ENCODE measurements around the gene RPL22.

The RPL22 gene

DNA sequence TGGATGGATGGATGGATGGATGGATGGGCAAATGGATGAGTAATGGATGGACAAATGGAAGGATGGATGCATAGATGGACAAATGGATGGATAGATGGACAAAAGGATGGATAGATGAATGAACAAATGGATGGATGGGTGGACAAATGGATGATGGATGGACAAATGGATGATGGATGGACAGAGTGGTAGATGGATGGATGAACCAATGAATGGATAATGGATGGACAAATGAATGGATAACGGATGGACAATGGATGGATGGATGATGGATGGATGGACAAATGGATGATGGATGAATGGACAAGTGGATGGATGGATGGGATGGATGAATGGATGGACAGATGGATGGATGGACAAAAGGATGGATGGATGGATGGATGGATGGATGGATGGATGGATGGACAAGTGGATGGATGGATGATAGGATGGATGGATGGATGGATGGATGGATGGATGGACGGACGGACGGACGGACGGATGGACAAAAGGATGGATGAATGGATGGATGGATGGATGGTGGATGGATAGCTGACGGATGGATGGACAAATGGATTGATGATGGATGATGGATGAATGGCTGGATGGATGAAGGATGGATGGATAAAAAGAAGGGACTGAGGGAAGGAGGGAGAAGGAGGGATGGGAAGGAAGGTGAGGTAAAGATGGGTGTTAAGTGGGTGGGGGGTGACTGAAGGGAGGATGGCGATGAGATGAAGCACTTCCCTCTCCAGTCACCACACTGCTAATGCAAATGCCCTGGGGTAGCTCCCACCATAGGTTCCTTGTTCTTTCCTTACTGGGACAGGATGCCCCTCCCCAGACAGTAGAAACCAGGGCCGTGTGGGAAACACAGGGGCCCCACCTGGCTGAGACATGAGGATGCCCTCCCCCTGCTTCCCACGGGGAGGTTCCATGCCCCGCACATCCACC is 49.1 kb downstream of the RPL22 start:
- DNase-seq: no peak

DNA sequence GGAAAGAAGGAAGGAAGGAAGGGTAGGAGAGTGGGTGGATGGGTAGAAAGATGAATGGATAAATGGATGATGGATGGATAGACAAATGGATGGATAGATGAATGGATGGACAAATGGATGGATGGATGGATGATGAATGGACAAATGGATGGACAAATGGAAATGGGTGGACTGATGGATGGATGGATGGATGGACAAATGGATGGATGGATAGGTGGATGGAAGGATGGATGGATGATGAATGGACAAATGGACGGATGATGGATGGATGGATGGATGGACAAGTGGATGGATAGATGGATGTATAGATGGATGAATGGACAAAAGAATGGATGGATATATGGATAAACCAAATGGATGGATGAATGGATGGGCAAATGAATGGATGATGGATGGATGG is 49.8 kb downstream of the RPL22 start:
- no peak for DNase-seq

DNA sequence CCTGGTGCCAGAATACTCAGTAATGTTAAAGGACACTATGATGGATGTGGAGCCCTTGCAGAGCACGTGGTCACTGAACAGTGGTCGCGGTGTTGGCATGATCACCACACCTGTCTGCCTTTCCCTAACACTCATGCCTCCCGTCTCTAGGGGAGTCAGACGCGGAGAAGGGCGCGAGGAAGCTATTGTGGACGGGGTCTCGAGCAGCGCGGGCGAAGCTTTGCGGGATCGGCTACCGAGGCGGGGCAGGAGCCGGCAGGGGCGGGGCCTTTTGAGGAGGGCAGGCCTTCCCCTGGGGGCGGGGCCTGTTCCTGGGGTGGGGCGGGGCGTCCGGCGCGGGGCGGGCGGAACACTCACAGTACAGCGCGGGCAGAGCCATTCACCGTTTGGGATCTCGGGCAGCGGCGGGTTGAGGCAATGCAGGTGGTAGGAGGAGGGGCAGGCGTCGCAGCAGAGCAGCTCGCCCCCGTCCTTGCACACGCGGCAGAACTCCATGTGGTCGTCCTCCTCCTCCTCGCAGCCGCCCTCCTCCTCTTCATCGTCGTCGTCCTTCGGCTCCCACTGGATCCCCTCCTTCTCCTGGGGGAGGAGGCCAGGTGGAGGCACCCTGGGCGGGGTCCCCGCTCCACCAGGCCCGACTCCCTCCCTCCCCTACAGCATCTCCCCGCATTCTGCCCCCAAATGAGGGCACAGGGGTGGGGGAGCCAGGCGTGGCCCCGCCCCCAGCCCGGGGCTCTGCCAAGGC is 50.7 kb downstream of the RPL22 start:
- DNase-seq: peak; percentile 49

DNA sequence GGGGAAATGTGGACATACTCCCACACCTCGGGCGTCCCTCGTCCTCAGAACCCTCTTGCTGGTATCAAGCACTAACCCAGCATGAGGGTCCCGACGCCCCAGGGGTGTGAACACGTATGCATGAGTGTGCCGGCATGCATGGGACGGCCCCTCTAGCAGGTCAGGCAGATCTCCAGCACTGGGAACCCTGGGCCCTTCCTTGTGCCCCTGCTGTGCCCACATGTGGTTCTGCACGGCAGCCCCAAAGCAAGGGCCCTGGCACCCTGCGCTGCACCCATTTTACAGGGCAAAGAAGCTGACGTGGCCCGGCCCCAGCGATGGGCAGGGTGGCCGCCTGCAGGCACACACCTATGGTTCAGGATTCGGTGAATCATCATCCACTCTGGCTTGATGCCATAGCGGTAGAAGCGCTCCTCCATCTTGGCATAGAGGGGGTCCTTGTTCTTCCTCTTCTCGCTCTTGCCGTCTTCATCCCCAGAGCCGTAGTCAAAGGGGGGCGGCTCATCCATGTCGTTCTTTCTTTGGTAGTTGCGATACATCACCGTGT is 53.5 kb downstream of the RPL22 start:
- no peak for DNase-seq

DNA sequence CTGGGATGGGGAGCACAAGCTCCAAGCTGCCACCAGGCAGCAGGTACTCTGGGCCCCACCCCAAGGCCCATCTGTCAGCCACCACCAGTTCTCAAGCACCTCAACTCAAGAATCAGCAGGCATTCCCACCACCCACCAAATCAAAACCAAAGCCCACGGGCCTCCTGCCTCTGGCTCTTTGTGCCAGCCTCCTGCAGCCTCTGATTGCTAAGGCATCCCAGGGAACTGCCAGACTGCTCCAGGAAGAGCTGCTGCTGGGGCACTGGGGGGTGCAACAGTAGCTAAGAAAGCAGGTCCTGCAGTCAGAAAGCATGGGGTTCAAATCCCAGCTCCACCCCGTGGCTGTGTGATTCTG is 54.0 kb downstream of the RPL22 start:
- no peak for DNase-seq

DNA sequence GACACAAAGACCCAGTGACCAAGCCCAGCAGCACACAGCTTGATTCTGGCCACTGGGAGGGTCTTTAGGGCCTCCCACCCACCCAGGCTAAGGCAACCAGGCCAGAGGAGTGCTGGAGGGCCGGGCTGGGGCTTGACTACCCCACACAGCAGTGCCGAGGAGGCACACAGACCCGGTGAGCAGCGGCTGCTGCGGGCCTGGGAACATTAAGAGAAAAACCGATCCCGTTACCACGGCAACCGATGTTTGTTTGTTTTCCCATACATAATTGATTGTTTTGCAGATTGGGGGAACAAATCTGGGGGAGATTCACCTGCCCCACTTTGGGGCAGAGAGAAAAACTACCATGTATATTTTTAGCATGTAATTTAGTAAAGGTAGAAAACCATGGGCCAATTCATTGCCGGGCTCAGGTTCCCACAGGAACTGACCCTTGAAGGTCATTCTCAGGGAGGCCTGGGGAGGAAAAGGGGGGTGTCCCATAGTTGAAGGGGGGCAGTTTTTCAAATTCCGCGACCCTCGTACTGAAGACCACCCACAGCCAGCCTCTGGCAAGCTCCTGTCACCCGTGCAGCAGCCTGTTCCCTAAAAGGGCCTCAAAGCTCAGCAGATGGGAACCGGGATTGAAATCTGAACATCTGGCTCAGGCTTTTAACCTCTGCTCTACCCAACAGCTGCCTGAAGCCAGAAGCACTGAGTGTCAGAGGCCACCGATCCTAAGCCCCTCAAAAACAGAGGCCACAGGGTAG is 54.6 kb downstream of the RPL22 start:
- DNase-seq: peak; percentile 41

DNA sequence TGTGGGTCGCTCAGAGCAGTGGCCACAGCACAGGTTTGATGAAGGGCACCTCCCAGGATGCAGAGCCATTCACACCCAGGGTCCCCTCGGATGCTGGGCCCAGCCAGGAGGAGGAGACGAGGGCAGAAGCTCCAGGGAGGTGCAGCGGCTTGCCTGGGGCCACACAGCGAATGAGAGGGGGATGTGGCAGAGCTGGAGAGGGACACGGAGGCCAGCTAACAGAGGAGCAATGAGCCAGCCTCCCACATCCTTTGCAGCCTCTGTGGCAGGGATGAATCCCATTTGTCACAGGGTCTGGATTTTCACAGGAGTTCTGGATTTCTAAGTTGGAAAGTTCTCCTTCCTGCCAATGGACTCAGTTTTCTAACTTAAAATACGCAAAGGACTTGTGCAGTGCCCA is 55.2 kb downstream of the RPL22 start:
- no peak for DNase-seq

DNA sequence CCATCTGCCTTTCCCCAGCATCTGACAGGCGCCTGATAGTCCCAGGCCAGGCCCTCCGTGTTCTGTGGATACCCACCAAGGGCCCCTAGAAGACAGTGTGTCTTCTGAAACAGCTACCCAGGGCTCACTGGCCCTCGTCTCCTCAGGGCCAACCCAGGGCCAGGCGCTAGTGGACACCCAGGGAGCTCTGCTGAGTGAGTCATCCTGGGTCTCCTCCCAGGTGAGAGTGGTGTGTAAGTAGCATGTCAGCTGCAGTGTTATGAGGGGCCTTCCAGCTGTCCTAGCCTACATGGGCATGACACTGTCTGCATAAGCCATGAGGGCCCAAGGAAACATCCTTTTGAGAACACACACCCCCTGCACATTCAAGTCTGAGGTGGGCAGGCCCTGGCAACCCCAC is 56.0 kb downstream of the RPL22 start:
- DNase-seq: no peak

DNA sequence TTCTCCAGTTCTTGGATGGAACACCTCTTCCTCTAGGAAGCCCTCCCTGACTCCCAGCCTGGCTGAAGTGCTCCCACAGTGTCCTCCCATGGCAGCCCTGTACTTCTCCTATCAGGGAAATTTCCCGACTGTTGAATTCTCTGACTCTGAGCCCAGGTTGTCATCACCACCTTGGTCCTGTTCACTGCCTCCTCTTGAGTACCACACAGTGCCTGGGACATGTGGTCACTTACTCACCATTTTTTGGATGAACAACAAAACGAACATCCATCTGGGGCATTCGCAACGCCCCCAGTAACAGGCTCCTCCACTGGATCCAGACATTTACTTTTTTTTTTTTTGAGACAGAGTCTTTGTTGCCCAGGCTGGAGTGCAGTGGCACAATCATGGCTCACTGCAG is 56.7 kb downstream of the RPL22 start:
- no peak for DNase-seq

DNA sequence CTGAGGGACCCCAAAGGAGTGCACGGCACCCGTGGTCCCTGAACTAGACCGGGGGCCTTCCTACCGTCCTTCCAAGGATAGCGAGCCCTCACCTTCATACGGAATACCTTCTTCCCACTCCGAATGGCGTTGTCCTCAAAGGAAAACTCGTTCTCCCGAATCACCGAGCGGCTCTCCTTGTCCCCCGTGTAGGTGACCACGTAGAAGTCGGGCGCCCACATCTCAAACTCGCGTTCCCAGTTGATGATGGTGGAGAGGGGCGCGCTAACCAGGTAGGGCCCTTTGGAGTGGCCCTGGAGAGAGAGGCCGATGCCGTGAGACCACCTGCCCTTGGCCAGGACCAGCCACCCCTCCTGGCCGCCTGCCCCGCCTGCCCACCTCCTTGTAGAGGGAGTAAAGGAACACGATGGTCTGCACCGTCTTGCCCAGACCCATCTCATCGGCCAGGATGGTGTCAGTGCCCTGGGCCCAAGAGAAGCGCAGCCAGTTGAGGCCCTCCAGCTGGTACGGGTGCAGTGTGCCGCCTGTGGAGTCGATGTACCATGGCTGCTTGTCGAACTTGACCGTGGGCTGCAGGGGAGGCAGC is 57.3 kb downstream of the RPL22 start:
- no peak for DNase-seq

DNA sequence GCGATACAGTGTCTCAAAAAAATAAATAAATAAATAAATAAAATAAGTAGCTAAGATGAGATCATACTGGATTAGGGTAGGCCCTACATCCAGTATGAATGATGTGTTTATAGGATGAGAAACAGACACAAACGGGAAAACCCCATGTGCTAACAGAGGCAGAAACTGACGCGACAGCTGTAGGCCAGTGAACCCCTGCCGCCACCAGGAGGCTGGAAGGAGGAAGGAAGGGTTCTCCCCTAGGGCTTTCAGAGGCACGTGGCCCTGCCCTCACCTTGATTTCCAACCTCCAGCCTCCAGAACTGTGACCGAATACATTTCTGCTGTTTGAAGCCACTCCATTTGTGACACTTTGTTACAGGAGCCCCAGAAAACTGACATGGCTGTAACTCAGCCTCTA is 57.8 kb downstream of the RPL22 start:
- no peak for DNase-seq

DNA sequence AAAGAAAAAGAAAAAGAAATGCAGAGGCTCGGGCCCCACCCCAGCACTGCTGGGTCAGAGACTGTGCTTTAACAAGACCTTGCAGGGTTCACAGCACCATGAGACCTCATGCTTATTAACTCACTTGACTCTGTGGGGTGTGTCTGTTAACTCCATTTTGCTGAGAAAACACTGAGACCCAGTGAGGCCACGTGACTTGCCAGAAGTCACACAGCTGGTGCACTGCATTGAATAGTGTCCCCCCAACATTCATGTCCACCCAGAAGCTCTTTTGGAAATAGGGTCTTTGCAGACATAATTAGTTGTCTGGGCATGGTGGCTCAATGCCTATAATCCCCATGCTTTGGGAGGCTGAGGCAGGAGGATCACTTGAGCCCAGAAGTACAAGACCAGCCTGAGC is 59.0 kb downstream of the RPL22 start:
- no peak for DNase-seq

DNA sequence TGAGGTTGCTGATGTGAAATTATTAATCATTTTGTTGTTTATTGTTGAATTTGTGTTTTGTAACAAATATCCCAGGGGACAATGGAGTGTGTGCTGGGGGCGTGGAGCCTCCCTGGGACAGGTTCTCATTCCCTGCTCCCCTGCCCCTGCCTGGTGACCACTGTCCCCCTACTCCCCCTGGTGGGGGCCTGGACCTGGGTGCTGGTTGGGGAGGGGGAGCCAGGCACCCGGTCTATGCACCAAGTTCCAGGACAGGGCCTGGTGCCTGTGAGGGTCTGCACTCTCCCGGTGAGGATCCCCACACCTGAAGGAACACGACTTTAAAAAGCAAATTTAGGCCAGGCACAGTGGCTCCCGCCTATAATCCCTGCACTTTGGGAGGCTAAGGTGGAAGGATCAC is 61.6 kb downstream of the RPL22 start:
- DNase-seq: no peak

DNA sequence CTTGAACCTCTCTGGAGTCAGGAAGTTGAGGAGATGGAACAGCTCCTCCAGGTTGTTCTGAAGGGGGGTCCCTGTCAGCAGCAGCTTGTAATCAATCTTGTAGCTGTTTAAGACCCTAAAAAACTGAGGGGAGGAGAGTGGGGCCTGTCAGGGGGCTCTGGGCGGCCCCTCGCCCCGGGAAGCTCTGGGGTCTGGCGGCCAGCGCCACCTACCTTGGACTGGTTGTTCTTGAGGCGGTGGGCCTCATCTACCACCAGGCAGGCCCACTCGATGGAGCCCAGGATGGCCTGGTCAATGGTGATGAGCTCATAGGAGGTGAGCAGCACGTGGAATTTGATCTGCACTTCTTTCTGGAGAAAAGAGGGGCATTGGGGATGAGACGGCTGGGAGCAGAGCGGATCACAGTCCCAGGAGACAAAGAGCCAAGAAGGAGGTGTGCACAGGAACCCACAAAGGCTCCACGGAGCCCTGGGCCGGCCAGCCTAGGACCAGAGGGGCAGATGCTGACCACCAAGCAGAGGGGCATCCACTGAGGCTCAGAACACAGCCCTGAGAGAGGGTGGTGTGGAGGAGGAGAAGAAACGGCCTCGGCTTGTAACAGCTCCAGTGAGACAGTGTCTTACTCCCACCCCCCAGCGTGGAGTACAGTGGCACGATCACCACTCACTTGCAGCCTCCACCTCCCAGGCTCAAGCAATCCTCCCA is 62.7 kb downstream of the RPL22 start:
- no peak for DNase-seq

All from right hindlimb (tissue), 1 donor.